Measurements from ENCODE around the gene TPO. TPM values are rescaled to one million over a fixed set of nuclear protein-coding genes. Genes with fewer than 3 reads are reported as not detected.

TPO gene
- polyA plus RNA-seq, 3 donors = not detected

DNA sequence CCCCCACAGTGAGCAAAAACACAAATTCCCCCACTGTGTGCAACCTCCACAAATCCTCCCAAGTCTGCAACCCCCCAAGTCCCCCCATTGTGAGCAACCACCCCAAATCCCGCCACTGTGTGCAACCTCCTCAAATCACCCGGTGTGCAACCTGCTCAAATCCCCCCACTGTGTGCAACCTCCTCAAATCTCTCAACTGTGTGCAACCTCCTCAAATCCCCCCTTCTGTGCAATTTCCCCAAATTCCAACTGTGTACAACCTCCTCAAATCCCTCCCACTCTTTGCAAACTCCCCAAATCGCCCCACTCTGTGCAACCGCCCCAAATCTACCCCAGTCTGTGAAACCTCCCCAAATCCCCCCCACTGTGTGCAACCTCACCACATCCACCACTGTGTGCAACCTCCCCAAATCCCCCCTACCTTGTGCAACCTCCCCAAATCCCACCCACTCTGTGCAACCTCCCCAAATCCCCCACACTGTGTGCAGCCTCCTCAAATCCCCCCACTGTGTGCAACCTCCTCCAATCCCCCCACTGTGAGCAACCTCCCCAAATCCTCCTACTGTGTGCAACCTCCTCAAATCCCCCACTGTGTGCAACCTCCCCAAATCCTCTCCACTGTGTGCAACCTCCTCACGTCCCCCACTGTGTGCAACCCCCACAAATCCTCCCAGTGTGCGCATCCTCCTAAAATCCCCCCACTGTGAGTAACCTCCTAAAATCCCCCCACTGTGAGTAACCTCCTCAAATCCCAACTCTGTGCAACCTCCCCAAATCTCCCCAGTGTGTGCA, 115.2 kb downstream of the TPO start:
- Mint-ChIP-seq H3K27ac (no peak overlapping the region), H3K36me3 (no peaks in the 10 kb centered on the region), H3K4me1 (no peaks in the 10 kb centered on the region), H3K4me3 (no peak overlapping the region), H3K9me3 (peaks cover 7 to 32% (median 21%) of the 10 kb centered on the region in 7 donors), H3K27me3 (ENCODE audit: low read depth in 3 of 3) (peaks cover 0 to 2% (median 0%) of the 10 kb centered on the region in 3 donors)
- H3K4me1 ChIP-seq (ENCODE audit: control insufficient read depth in 1 of 2, insufficient read depth in 2 of 2, low read length in 2 of 2) = no peaks in the 10 kb centered on the region
- H3K9me3 ChIP-seq (replicated peaks in 1 of 2; ENCODE audit: control insufficient read depth in 1 of 2, insufficient read depth in 1 of 2, low read length in 2 of 2) = peaks cover 17 to 57% of the 10 kb centered on the region in 2 donors
- no peak overlapping the region for H3K4me2 ChIP-seq (replicated peaks; ENCODE audit: extremely low read depth, low read length, poor library complexity, severe bottlenecking)
- H3K27ac ChIP-seq (ENCODE audit: low read depth in 1 of 2, low read length in 2 of 2) = no peak overlapping the region
- WGBS (ENCODE audit: insufficient coverage) = 80% methylated on average over 6 of the region's 6 CpGs
- no peaks in the 10 kb centered on the region for H3K27me3 ChIP-seq (ENCODE audit: control insufficient read depth in 2 of 2, insufficient read depth in 2 of 2, low read length in 2 of 2)
- intact Hi-C loops (cut with micrococcal nuclease) = no loop called here
- H3K4me3 ChIP-seq (replicated peaks in 1 of 3; ENCODE audit: low read depth in 2 of 3, low read length in 3 of 3) = no peak overlapping the region
- TF ChIP-seq, protein P1, sequence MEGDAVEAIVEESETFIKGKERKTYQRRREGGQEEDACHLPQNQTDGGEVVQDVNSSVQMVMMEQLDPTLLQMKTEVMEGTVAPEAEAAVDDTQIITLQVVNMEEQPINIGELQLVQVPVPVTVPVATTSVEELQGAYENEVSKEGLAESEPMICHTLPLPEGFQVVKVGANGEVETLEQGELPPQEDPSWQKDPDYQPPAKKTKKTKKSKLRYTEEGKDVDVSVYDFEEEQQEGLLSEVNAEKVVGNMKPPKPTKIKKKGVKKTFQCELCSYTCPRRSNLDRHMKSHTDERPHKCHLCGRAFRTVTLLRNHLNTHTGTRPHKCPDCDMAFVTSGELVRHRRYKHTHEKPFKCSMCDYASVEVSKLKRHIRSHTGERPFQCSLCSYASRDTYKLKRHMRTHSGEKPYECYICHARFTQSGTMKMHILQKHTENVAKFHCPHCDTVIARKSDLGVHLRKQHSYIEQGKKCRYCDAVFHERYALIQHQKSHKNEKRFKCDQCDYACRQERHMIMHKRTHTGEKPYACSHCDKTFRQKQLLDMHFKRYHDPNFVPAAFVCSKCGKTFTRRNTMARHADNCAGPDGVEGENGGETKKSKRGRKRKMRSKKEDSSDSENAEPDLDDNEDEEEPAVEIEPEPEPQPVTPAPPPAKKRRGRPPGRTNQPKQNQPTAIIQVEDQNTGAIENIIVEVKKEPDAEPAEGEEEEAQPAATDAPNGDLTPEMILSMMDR (IDR thresholded peaks at IDR 0.05) = no peak
- H3K9ac ChIP-seq (ENCODE audit: insufficient read depth, low read length, poor library complexity, severe bottlenecking) = no peak overlapping the region
- DNase-seq = no peak
- H3K36me3 ChIP-seq (replicated peaks in 1 of 2; ENCODE audit: control insufficient read depth in 1 of 2, insufficient read depth in 2 of 2, low read length in 2 of 2) = no peaks in the 10 kb centered on the region
- H4K20me1 ChIP-seq (ENCODE audit: insufficient read depth, low read length) = no peaks in the 10 kb centered on the region
- no peak overlapping the region for H2AFZ ChIP-seq (ENCODE audit: insufficient read depth, low read depth, low read length, poor library complexity, severe bottlenecking)
- no peaks in the 10 kb centered on the region for H3K79me2 ChIP-seq (ENCODE audit: insufficient read depth, low read length)

DNA sequence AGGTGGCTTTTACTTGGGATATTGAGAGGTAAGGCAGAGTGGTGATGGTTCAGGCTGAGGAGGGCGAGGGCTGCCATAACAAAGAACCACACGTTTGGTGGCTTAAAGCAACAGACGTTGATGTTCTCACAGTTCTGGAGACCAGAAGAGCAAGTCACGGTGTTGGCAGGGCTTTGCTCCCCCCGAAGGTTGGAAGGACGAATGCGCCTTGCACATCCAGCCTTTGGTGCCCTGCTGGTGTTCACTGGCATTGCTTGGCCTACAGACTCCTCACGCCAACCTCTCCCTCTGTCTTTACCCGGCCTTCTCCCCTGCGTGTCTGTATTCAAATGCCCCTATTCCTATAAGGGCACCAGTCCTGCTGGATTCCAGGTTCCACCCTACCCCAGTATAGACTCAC, 125.4 kb downstream of the TPO start:
- H3K9me3 ChIP-seq (replicated peaks in 1 of 2; ENCODE audit: control insufficient read depth in 1 of 2, insufficient read depth in 1 of 2, low read length in 2 of 2) = peaks cover 0 to 25% of the 10 kb centered on the region in 2 donors
- no peaks in the 10 kb centered on the region for H4K20me1 ChIP-seq (ENCODE audit: insufficient read depth, low read length)
- 41% methylated on average over 8 of the region's 10 CpGs for WGBS (ENCODE audit: insufficient coverage)
- H3K9me3 Mint-ChIP-seq = peaks cover 2 to 18% (median 10%) of the 10 kb centered on the region in 7 donors
- no peak overlapping the region for H3K27ac Mint-ChIP-seq
- no peak overlapping the region for H2AFZ ChIP-seq (ENCODE audit: insufficient read depth, low read depth, low read length, poor library complexity, severe bottlenecking)
- H3K4me1 ChIP-seq (ENCODE audit: control insufficient read depth in 1 of 2, insufficient read depth in 2 of 2, low read length in 2 of 2) = no peaks in the 10 kb centered on the region
- intact Hi-C loops (cut with micrococcal nuclease) = no loop called here
- H3K4me1 Mint-ChIP-seq = no peaks in the 10 kb centered on the region
- H3K36me3 ChIP-seq (replicated peaks in 1 of 2; ENCODE audit: control insufficient read depth in 1 of 2, insufficient read depth in 2 of 2, low read length in 2 of 2) = no peaks in the 10 kb centered on the region
- H3K4me3 ChIP-seq (replicated peaks in 1 of 3; ENCODE audit: low read depth in 2 of 3, low read length in 3 of 3) = no peak overlapping the region
- no peak overlapping the region for H3K4me2 ChIP-seq (replicated peaks; ENCODE audit: extremely low read depth, low read length, poor library complexity, severe bottlenecking)
- no peak overlapping the region for H3K9ac ChIP-seq (ENCODE audit: insufficient read depth, low read length, poor library complexity, severe bottlenecking)
- no peak overlapping the region for H3K27ac ChIP-seq (ENCODE audit: low read depth in 1 of 2, low read length in 2 of 2)
- DNase-seq = no peak
- H3K27me3 Mint-ChIP-seq (ENCODE audit: low read depth in 3 of 3) = no peaks in the 10 kb centered on the region
- no peaks in the 10 kb centered on the region for H3K79me2 ChIP-seq (ENCODE audit: insufficient read depth, low read length)
- H3K36me3 Mint-ChIP-seq = no peaks in the 10 kb centered on the region
- TF ChIP-seq, protein P1 (IDR thresholded peaks at IDR 0.05) = no peak
- H3K4me3 Mint-ChIP-seq = no peak overlapping the region
- H3K27me3 ChIP-seq (ENCODE audit: control insufficient read depth in 2 of 2, insufficient read depth in 2 of 2, low read length in 2 of 2) = no peaks in the 10 kb centered on the region

All from CD14-positive monocyte (primary cell).